B cell (primary cell): ENCODE results near the gene GPRIN2.

Source experiments
- CTCF ChIP-seq: fragments of 200-600 bp; IDR thresholded peaks from one replicate; pipeline ENCODE4 v1.8.0; 2022; ENCODE audit warnings: antibody characterized with exemption, mild to moderate bottlenecking
- EZH2 ChIP-seq: IDR thresholded peaks from 2 replicates; pipeline ENCODE4 v1.6.1; 2012; ENCODE audit warnings: borderline replicate concordance, low read depth, mild to moderate bottlenecking, moderate library complexity, low read length; ENCODE audit not compliant: insufficient read depth, poor library complexity, severe bottlenecking

GRCh38 chr10:46560381-46560780 is 3.9 kb upstream of the GPRIN2 start:
- no peak for TF ChIP-seq CTCF
- TF ChIP-seq EZH2 = no peak
